Measurements from ENCODE around the gene NXN. TPM values are rescaled to one million over a fixed set of nuclear protein-coding genes. Genes with fewer than 3 reads are reported as not detected.
"Not testable (repeated sequence)": the region's sequence is repeated elsewhere in the genome, so short reads cannot be mapped to it uniquely, and the experiment has no call there.

Gene NXN
- total and polyA plus RNA-seq, 2 experiments from 2014 or later: 8.0 to 41.9 TPM

DNA sequence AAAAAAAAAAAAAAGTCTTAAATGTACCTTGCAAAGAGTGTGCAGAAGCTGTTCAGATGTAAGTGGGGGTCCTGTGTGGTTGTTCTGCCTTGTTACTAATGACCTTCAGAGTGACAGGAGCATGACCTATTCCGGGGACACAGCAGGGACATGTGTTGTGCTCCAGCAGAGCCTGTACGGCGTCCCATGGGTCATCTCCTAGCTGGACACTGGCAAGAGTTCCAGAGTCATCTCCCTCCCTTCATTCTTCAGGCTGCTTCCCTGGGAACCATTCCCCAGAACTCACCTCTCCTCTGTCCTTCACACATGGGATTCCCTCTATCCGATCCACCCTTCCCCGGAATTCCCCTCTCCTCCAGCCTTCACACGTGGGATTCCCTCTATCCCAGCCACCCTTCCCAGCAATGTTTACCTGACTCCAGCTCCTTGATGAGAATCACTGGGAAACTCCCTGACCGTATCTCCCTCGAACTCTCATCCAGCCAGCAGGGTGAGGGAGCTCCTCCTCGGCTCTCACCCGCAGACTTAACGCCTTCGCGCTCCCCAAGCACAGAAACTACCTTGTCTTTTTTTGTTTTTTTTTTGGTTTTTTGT lies 111.6 kb downstream of the NXN start:
- H3K79me2 ChIP-seq (ENCODE audit: insufficient read depth): peaks cover 57% of the 10 kb centered on the region
- H2AFZ ChIP-seq: no peak overlapping the region
- 0 out of 2 replicates have a peak overlapping the region, but pooled peaks have one; percentile 86 for H3K9ac ChIP-seq
- no peak overlapping the region for H3K4me3 ChIP-seq
- no peaks in the 10 kb centered on the region for H3K9me3 ChIP-seq (ENCODE audit: low read depth)
- H3K4me2 ChIP-seq (ENCODE audit: unreplicated experiment): no peak overlapping the region
- peak overlapping the region; percentile 97 for H3K27ac ChIP-seq
- no peaks in the 10 kb centered on the region for H3K9me2 ChIP-seq (ENCODE audit: insufficient read depth)
- H3K36me3 ChIP-seq (ENCODE audit: low read depth): no peaks in the 10 kb centered on the region
- H3F3A ChIP-seq (ENCODE audit: insufficient read depth): peaks cover 26% of the 10 kb centered on the region
- TF ChIP-seq EZH2phosphoT487 (IDR thresholded peaks at IDR 0.05; ENCODE audit: insufficient read depth, low read depth) (no peak), EZH2 (IDR thresholded peaks at IDR 0.05; ENCODE audit: insufficient read depth, poor library complexity, severe bottlenecking) (no peak)
- in situ Hi-C loops (cut with MboI): no loop called here
- H3K27me3 ChIP-seq (replicated peaks; ENCODE audit: insufficient read depth): no peaks in the 10 kb centered on the region
- 95 to 96% methylated on average over 13 of the region's 13 CpGs for WGBS, 2 experiments (ENCODE audit: low coverage in 1 of 2, low lambda C conversion rate in 2 of 2, missing lambda C conversion rate in 2 of 2)
- H4K20me1 ChIP-seq (ENCODE audit: insufficient read depth): no peaks in the 10 kb centered on the region
- H3K4me1 ChIP-seq (ENCODE audit: insufficient read depth): peaks cover 27% of the 10 kb centered on the region
- no peak for DNase-seq

DNA sequence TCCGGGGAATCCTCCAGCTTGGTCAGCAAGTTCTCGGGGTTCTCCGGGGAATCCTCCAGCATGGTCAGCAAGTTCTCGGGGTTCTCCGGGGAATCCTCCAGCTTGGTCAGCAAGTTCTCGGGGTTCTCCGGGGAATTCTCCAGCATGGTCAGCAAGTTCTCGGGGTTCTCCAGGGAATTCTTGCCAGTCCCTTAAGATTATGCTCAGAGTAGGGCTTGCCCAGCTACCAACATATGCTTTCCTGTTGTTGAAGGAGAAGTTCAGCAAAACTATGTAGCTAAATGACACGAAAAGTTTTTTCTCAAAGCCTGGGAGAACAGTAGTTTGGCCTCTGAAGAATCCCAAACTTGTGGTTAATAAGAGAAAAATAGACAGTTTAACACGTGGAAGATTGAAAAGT lies 112.3 kb downstream of the NXN start:
- in situ Hi-C loops (cut with MboI); H3K4me2 ChIP-seq (ENCODE audit: unreplicated experiment); H4K20me1 ChIP-seq (ENCODE audit: insufficient read depth); H2AFZ ChIP-seq; H3K9me3 ChIP-seq (ENCODE audit: low read depth); H3K4me3 ChIP-seq; H3K27ac ChIP-seq; H3K27me3 ChIP-seq (replicated peaks; ENCODE audit: insufficient read depth); DNase-seq; H3K36me3 ChIP-seq (ENCODE audit: low read depth); H3K9ac ChIP-seq; H3K9me2 ChIP-seq (ENCODE audit: insufficient read depth): not testable (repeated sequence)
- WGBS, 2 experiments (ENCODE audit: low coverage in 1 of 2, low lambda C conversion rate in 2 of 2, missing lambda C conversion rate in 2 of 2): 93 to 94% methylated on average over 8 to 9 of the region's 10 CpGs
- H3K4me1 ChIP-seq (ENCODE audit: insufficient read depth): peaks cover 27% of the 10 kb centered on the region
- H3F3A ChIP-seq (ENCODE audit: insufficient read depth): peaks cover 26% of the 10 kb centered on the region
- H3K79me2 ChIP-seq (ENCODE audit: insufficient read depth): peaks cover 57% of the 10 kb centered on the region

- Histone ChIP-seq H3K4me3 (no peak overlapping the region), H3F3A (ENCODE audit: insufficient read depth) (peaks cover 26% of the 10 kb centered on the region), H4K20me1 (ENCODE audit: insufficient read depth) (no peaks in the 10 kb centered on the region), H3K27me3 (replicated peaks; ENCODE audit: insufficient read depth) (no peaks in the 10 kb centered on the region), H3K4me2 (ENCODE audit: unreplicated experiment) (no peak overlapping the region), H3K27ac (no peak overlapping the region), H2AFZ (no peak overlapping the region), H3K9ac (no peak overlapping the region), H3K9me2 (ENCODE audit: insufficient read depth) (no peaks in the 10 kb centered on the region), H3K79me2 (ENCODE audit: insufficient read depth) (peaks cover 57% of the 10 kb centered on the region), H3K9me3 (ENCODE audit: low read depth) (no peaks in the 10 kb centered on the region), H3K4me1 (ENCODE audit: insufficient read depth) (peaks cover 27% of the 10 kb centered on the region), H3K36me3 (ENCODE audit: low read depth) (no peaks in the 10 kb centered on the region)
- in situ Hi-C loops (cut with MboI): no loop called here
- DNase-seq: no peak
- WGBS, 2 experiments (ENCODE audit: low coverage in 1 of 2, low lambda C conversion rate in 2 of 2, missing lambda C conversion rate in 2 of 2): 97 to 98% methylated on average over 8 to 9 of the region's 9 CpGs
- TF ChIP-seq EZH2phosphoT487 (IDR thresholded peaks at IDR 0.05; ENCODE audit: insufficient read depth, low read depth) (no peak), EZH2 (IDR thresholded peaks at IDR 0.05; ENCODE audit: insufficient read depth, poor library complexity, severe bottlenecking) (no peak)
Observed at GRCh38 chr17:866568-867103, 112.9 kb downstream of the NXN start.

- H3K9me2 ChIP-seq (ENCODE audit: insufficient read depth): no peaks in the 10 kb centered on the region
- H4K20me1 ChIP-seq (ENCODE audit: insufficient read depth): no peaks in the 10 kb centered on the region
- no peak overlapping the region for H3K9ac ChIP-seq
- TF ChIP-seq EZH2phosphoT487 (IDR thresholded peaks at IDR 0.05; ENCODE audit: insufficient read depth, low read depth) (no peak), EZH2 (IDR thresholded peaks at IDR 0.05; ENCODE audit: insufficient read depth, poor library complexity, severe bottlenecking) (no peak)
- no peaks in the 10 kb centered on the region for H3K36me3 ChIP-seq (ENCODE audit: low read depth)
- in situ Hi-C loops (cut with MboI): no loop called here
- no peak overlapping the region for H3K4me3 ChIP-seq
- no peak overlapping the region for H2AFZ ChIP-seq
- peaks cover 13% of the 10 kb centered on the region for H3F3A ChIP-seq (ENCODE audit: insufficient read depth)
- no peaks in the 10 kb centered on the region for H3K9me3 ChIP-seq (ENCODE audit: low read depth)
- no peak overlapping the region for H3K27ac ChIP-seq
- DNase-seq: no peak
- peaks cover 58% of the 10 kb centered on the region for H3K79me2 ChIP-seq (ENCODE audit: insufficient read depth)
- peaks cover 16% of the 10 kb centered on the region for H3K4me1 ChIP-seq (ENCODE audit: insufficient read depth)
- no peaks in the 10 kb centered on the region for H3K27me3 ChIP-seq (replicated peaks; ENCODE audit: insufficient read depth)
- no peak overlapping the region for H3K4me2 ChIP-seq (ENCODE audit: unreplicated experiment)
- 70 to 72% methylated on average over 8 of the region's 8 CpGs for WGBS, 2 experiments (ENCODE audit: low coverage in 1 of 2, low lambda C conversion rate in 2 of 2, missing lambda C conversion rate in 2 of 2)
Observed at GRCh38 chr17:864315-864714, 115.3 kb downstream of the NXN start.

Measured in GM23248 (cell line).